ENCODE results near the gene NEAT1.

DNA sequence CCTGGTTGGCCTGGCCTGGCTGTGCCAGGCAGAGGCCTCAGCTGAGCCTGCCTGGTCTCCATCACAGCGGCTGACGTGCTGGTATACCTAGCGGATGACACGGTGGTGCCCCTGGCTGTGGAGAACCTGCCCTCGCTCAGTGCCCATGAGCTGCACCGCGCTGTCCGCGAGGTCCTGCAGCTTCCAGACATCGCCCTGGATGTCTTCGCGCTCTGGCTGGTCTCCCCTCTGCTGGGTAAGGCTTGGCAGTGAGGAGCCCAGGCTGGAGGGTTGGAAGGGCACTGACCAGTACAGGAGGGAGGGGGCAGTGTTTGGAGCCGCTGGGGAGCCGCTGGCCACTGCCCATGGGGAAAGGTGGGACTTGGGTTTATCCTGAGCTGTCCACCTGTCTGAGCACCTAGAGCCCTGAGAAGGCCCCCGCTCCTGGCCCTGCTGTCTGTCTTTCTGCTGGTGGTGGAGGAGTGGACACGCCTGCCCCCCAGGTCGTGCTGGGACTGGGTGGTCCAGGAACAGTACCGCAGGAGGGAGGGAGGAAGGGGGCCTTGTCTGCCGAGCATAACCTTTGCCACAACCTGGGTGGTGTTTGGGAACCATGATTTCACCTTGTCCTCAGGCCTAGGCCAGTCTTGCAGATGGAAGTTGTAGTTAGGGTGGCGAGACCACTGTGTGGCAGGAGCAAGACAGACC is 33.2 kb upstream of the NEAT1 start:
- TF ChIP-seq, protein P1, sequence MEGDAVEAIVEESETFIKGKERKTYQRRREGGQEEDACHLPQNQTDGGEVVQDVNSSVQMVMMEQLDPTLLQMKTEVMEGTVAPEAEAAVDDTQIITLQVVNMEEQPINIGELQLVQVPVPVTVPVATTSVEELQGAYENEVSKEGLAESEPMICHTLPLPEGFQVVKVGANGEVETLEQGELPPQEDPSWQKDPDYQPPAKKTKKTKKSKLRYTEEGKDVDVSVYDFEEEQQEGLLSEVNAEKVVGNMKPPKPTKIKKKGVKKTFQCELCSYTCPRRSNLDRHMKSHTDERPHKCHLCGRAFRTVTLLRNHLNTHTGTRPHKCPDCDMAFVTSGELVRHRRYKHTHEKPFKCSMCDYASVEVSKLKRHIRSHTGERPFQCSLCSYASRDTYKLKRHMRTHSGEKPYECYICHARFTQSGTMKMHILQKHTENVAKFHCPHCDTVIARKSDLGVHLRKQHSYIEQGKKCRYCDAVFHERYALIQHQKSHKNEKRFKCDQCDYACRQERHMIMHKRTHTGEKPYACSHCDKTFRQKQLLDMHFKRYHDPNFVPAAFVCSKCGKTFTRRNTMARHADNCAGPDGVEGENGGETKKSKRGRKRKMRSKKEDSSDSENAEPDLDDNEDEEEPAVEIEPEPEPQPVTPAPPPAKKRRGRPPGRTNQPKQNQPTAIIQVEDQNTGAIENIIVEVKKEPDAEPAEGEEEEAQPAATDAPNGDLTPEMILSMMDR (IDR thresholded peaks at IDR 0.05; ENCODE audit: control extremely low read depth in 1 of 3, insufficient read depth in 1 of 3, low read depth in 1 of 3, low read length in 3 of 3): no peak
- TF ChIP-seq SRF (IDR thresholded peaks at IDR 0.05; ENCODE audit: low read depth, low read length): no peak
- no peak for TF ChIP-seq EP300 (IDR thresholded peaks at IDR 0.05; ENCODE audit: borderline replicate concordance in 1 of 2, low read depth in 2 of 2, low read length in 2 of 2)
- TF ChIP-seq SP2 (IDR thresholded peaks at IDR 0.05; ENCODE audit: low read length): no peak
- no peak for TF ChIP-seq KDM1A (IDR thresholded peaks at IDR 0.05; ENCODE audit: borderline replicate concordance, low read length)
- TF ChIP-seq ASH2L (IDR thresholded peaks at IDR 0.05; ENCODE audit: low read length): no peak
- TF ChIP-seq POLR2AphosphoS5 (IDR thresholded peaks at IDR 0.05; ENCODE audit: low read depth, low read length): no peak
- TF ChIP-seq SAP30 (IDR thresholded peaks at IDR 0.05; ENCODE audit: insufficient read depth, insufficient replicate concordance, low read length): no peak
- no peak for TF ChIP-seq MAFK (IDR thresholded peaks at IDR 0.05; ENCODE audit: low read depth, low read length)
- TF ChIP-seq CBX5 (IDR thresholded peaks at IDR 0.05; ENCODE audit: low read depth, low read length): no peak

Data from H1 (cell line).